Breast epithelium (tissue), 3 donors: ENCODE measurements around the gene KCNJ4.
"Not testable (repeated sequence)": the region's sequence is repeated elsewhere in the genome, so short reads cannot be mapped to it uniquely, and the experiment has no call there.

Experiments
- CTCF ChIP-seq, 3 donors: fragments of 450-650 bp; IDR thresholded peaks; one replicate each; pipeline ENCODE4 v1.5.1; 2016 to 2017; ENCODE audit warnings: antibody characterized with exemption in 3 of 3, mild to moderate bottlenecking in 3 of 3, moderate library complexity in 3 of 3
- POLR2A ChIP-seq: fragments of 450-650 bp; IDR thresholded peaks from one replicate; pipeline ENCODE4 v1.6.1; 2016; ENCODE audit warnings: antibody characterized with exemption, mild to moderate bottlenecking, moderate library complexity
- POLR2AphosphoS5 ChIP-seq, 3 donors: sonication (generic); formaldehyde crosslinking; IDR thresholded peaks; one replicate each; pipeline ENCODE4 v1.6.1; 2017; ENCODE audit warnings: antibody characterized with exemption in 3 of 3

GRCh38 chr22:38395944-38396343 is 59.1 kb downstream of the KCNJ4 start:
- not testable (repeated sequence) for TF ChIP-seq POLR2AphosphoS5 (IDR thresholded peaks at IDR 0.05); CTCF (IDR thresholded peaks at IDR 0.05); POLR2A
